ENCODE results near the gene PPP1CA. TPM values are rescaled to one million over a fixed set of nuclear protein-coding genes. Genes with fewer than 3 reads are reported as not detected.

Gene PPP1CA
- total RNA-seq, 1 experiment from 2014 or later = 238 TPM

DNA sequence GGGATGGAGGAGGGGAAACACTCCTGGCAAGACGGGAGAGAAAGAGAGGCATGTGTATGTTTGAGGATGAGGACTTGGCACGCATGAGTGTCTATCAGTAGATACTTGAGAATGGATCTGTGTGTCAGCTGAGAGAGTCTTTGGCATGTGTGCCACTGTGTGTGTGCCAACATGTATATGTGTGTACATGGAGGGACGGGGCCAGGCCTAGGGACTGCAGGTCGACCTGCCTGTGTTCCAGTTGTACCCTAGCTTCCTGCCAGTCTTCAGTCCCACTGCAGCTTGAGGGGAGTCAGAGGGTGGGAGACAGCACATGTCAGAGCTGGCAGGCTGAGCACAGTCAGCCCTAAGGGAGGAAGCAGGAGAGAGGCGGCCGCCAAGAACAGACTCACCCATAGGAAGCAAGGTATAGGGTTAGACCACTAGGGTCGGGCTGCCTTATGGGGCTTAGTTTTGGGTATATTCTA is 33.9 kb downstream of the PPP1CA start:
- ChIA-PET CTCF (no interaction called here), POLR2A (no interaction called here), RAD21 (ENCODE audit: low non-redundant PET in 1 of 2, low total read pairs in 2 of 2, uncharacterized antibody in 2 of 2, unreplicated experiment in 2 of 2) (no interaction called here)
- H3K27me3 ChIP-seq (ENCODE audit: insufficient read depth, low read length) = no peaks in the 10 kb centered on the region
- H3K9me2 ChIP-seq (ENCODE audit: insufficient read depth) = no peaks in the 10 kb centered on the region
- BruUV-seq (replicated peaks) = no TSS peak
- H3K4me3 ChIP-seq (replicated peaks in 1 of 2; ENCODE audit: low read depth in 1 of 2, low read length in 2 of 2) = no peak overlapping the region
- intact Hi-C loops (cut with micrococcal nuclease) = no loop called here
- peaks cover 52% of the 10 kb centered on the region for H3K79me2 ChIP-seq (ENCODE audit: insufficient read depth, low read length)
- H3K9me3 ChIP-seq (ENCODE audit: control insufficient read depth in 1 of 2, insufficient read depth in 1 of 2, low read depth in 1 of 2, low read length in 2 of 2) = no peaks in the 10 kb centered on the region
- ATAC-seq (no peak), DNase-seq (ENCODE audit: low read depth, low spot score) (no peak)
- TF ChIP-seq EZH2 (IDR thresholded peaks at IDR 0.05) (no peak), ZNF274 (IDR thresholded peaks at IDR 0.05; ENCODE audit: low read depth, low read length) (no peak), FOSL1 (IDR thresholded peaks at IDR 0.05; ENCODE audit: low read depth) (no peak), EGR1 (IDR thresholded peaks at IDR 0.05; ENCODE audit: low read depth) (no peak), CEBPB (IDR thresholded peaks at IDR 0.05; ENCODE audit: low read depth) (no peak), JUND (IDR thresholded peaks at IDR 0.05) (no peak), TCF7L2 (IDR thresholded peaks at IDR 0.05; ENCODE audit: borderline replicate concordance, extremely low read depth, insufficient read depth, insufficient read length) (no peak), ELF1 (IDR thresholded peaks at IDR 0.05; ENCODE audit: borderline replicate concordance, low read depth) (no peak), SRF (IDR thresholded peaks at IDR 0.05; ENCODE audit: low read depth) (no peak), CBX3 (IDR thresholded peaks at IDR 0.05; ENCODE audit: low read depth) (no peak), ZFX (IDR thresholded peaks at IDR 0.05) (no peak)
- TF ChIP-seq, protein P1, sequence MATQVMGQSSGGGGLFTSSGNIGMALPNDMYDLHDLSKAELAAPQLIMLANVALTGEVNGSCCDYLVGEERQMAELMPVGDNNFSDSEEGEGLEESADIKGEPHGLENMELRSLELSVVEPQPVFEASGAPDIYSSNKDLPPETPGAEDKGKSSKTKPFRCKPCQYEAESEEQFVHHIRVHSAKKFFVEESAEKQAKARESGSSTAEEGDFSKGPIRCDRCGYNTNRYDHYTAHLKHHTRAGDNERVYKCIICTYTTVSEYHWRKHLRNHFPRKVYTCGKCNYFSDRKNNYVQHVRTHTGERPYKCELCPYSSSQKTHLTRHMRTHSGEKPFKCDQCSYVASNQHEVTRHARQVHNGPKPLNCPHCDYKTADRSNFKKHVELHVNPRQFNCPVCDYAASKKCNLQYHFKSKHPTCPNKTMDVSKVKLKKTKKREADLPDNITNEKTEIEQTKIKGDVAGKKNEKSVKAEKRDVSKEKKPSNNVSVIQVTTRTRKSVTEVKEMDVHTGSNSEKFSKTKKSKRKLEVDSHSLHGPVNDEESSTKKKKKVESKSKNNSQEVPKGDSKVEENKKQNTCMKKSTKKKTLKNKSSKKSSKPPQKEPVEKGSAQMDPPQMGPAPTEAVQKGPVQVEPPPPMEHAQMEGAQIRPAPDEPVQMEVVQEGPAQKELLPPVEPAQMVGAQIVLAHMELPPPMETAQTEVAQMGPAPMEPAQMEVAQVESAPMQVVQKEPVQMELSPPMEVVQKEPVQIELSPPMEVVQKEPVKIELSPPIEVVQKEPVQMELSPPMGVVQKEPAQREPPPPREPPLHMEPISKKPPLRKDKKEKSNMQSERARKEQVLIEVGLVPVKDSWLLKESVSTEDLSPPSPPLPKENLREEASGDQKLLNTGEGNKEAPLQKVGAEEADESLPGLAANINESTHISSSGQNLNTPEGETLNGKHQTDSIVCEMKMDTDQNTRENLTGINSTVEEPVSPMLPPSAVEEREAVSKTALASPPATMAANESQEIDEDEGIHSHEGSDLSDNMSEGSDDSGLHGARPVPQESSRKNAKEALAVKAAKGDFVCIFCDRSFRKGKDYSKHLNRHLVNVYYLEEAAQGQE (IDR thresholded peaks at IDR 0.05; ENCODE audit: low read depth) = no peak
- TF ChIP-seq, protein P2, sequence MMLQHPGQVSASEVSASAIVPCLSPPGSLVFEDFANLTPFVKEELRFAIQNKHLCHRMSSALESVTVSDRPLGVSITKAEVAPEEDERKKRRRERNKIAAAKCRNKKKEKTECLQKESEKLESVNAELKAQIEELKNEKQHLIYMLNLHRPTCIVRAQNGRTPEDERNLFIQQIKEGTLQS (IDR thresholded peaks at IDR 0.05) = no peak
- TF ChIP-seq, protein P3, sequence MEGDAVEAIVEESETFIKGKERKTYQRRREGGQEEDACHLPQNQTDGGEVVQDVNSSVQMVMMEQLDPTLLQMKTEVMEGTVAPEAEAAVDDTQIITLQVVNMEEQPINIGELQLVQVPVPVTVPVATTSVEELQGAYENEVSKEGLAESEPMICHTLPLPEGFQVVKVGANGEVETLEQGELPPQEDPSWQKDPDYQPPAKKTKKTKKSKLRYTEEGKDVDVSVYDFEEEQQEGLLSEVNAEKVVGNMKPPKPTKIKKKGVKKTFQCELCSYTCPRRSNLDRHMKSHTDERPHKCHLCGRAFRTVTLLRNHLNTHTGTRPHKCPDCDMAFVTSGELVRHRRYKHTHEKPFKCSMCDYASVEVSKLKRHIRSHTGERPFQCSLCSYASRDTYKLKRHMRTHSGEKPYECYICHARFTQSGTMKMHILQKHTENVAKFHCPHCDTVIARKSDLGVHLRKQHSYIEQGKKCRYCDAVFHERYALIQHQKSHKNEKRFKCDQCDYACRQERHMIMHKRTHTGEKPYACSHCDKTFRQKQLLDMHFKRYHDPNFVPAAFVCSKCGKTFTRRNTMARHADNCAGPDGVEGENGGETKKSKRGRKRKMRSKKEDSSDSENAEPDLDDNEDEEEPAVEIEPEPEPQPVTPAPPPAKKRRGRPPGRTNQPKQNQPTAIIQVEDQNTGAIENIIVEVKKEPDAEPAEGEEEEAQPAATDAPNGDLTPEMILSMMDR (IDR thresholded peaks at IDR 0.05 in 2 of 3, conservative IDR thresholded peaks at IDR 0.05 in 1 of 3; ENCODE audit: borderline replicate concordance in 1 of 3, insufficient read depth in 1 of 3, low read depth in 2 of 3, low read length in 2 of 3) = no peak
- TF ChIP-seq, protein P4, sequence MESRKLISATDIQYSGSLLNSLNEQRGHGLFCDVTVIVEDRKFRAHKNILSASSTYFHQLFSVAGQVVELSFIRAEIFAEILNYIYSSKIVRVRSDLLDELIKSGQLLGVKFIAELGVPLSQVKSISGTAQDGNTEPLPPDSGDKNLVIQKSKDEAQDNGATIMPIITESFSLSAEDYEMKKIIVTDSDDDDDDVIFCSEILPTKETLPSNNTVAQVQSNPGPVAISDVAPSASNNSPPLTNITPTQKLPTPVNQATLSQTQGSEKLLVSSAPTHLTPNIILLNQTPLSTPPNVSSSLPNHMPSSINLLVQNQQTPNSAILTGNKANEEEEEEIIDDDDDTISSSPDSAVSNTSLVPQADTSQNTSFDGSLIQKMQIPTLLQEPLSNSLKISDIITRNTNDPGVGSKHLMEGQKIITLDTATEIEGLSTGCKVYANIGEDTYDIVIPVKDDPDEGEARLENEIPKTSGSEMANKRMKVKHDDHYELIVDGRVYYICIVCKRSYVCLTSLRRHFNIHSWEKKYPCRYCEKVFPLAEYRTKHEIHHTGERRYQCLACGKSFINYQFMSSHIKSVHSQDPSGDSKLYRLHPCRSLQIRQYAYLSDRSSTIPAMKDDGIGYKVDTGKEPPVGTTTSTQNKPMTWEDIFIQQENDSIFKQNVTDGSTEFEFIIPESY (IDR thresholded peaks at IDR 0.05; ENCODE audit: extremely low read depth, insufficient replicate concordance, low read length) = no peak
- H2AFZ ChIP-seq (ENCODE audit: low read depth, low read length, poor library complexity, severe bottlenecking) = no peak overlapping the region
- no peak overlapping the region for H3K4me2 ChIP-seq (ENCODE audit: low read length)
- H3K4me1 ChIP-seq (ENCODE audit: control insufficient read depth in 1 of 2, insufficient read depth in 2 of 2, low read length in 2 of 2) = peaks cover 15 to 54% of the 10 kb centered on the region in 2 experiments
- H3K27ac ChIP-seq (ENCODE audit: low read depth, low read length) = no peak overlapping the region
- no peak overlapping the region for H3K9ac ChIP-seq (ENCODE audit: low read length)
- H3K36me3 ChIP-seq (ENCODE audit: control insufficient read depth in 1 of 2, insufficient read depth in 2 of 2, low read length in 2 of 2) = peaks cover 0 to 12% of the 10 kb centered on the region in 2 experiments; a peak in 2 of 4 replicates
- H4K20me1 ChIP-seq (ENCODE audit: insufficient read depth) = no peaks in the 10 kb centered on the region
